Activated T-cell treated with anti-CD3 and anti-CD28 coated beads for 48 hours (primary cell): ENCODE measurements around the gene RTTN.
"Not testable (repeated sequence)": the region's sequence is repeated elsewhere in the genome, so short reads cannot be mapped to it uniquely, and the experiment has no call there.

ENCODE experiments used
- DNase-seq: peaks from one replicate; pipeline ENCODE4 v3.0.0-alpha.2; 2020; ENCODE audit warnings: low read depth

Gene RTTN

GRCh38 chr18:69980982-69981804, 224.3 kb downstream of the RTTN start:
- no peak for DNase-seq

- DNase-seq = no peak
These were observed 225.0 kb downstream of the RTTN start for GRCh38 chr18:69980509-69980908.

GRCh38 chr18:69978732-69979715, 226.5 kb downstream of the RTTN start:
- DNase-seq = no peak

- DNase-seq = not testable (repeated sequence)
These were observed 230.2 kb downstream of the RTTN start for GRCh38 chr18:69975294-69975693.

- no peak for DNase-seq
These were observed 231.1 kb downstream of the RTTN start for GRCh38 chr18:69974365-69974764.

GRCh38 chr18:69969491-69969890, 236.0 kb downstream of the RTTN start:
- no peak for DNase-seq

GRCh38 chr18:69968039-69968438, 237.4 kb downstream of the RTTN start:
- DNase-seq = no peak

- no peak for DNase-seq
These were observed 242.3 kb downstream of the RTTN start for GRCh38 chr18:69963196-69963595.

- DNase-seq = no peak
These were observed 243.8 kb downstream of the RTTN start for GRCh38 chr18:69961718-69962117.

- no peak for DNase-seq
These were observed 247.1 kb downstream of the RTTN start for GRCh38 chr18:69958422-69958821.

- no peak for DNase-seq
These were observed 247.7 kb downstream of the RTTN start for GRCh38 chr18:69957747-69958146.

- DNase-seq = no peak
These were observed 248.5 kb downstream of the RTTN start for GRCh38 chr18:69956665-69957620.

- no peak for DNase-seq
These were observed 249.4 kb downstream of the RTTN start for GRCh38 chr18:69956057-69956456.

GRCh38 chr18:69954719-69955480, 250.6 kb downstream of the RTTN start:
- no peak for DNase-seq

- DNase-seq = no peak
These were observed 252.3 kb downstream of the RTTN start for GRCh38 chr18:69953191-69953590.
